HepG2 (cell line): ENCODE measurements around the gene DAB1. TPM values are rescaled to one million over a fixed set of nuclear protein-coding genes. Genes with fewer than 3 reads are reported as not detected.

Source experiments
- ATAC-seq: fragments of 200-7000 bp; cut with Tn5 transposase; 3 replicates; pipeline ENCODE4 v1.9.1; 2020; ENCODE audit warnings: mild to moderate bottlenecking, moderate library complexity
- BruUV-seq: library from RNA; stranded (reverse); fragments of 400-500 nt; replicated peaks from 2 replicates; lab custom pipeline; 2021; lab: Mats Ljungman, UMichigan
- CTCF ChIA-PET: fragments of 300-600 bp; formaldehyde crosslinking; extraction: SDS; loops from one replicate; lab custom pipeline; 2021; ENCODE audit warnings: low total read pairs, inconsistent platforms, low intra/inter-chr PET ratio; lab: Yijun Ruan, JAX
- POLR2A ChIA-PET: fragments of 350-600 bp; sonication (Branson Sonifier 250); formaldehyde crosslinking; loops from one replicate; lab custom pipeline; 2020; ENCODE audit warnings: antibody characterized with exemption, inconsistent platforms; lab: Yijun Ruan, JAX
- DNase-seq: peaks from one replicate; pipeline ENCODE4 v3.0.0-alpha.2; 2015; ENCODE audit warnings: low spot score
- FAIRE-seq: peaks from 3 replicates; lab custom pipeline; 2011; peaks lifted over from hg19 to GRCh38; lab: Jason Lieb, UNC
- H2AFZ ChIP-seq: one replicate; pipeline ENCODE4 v1.6.1; 2011; ENCODE audit warnings: low read length, inconsistent platforms
- H3K27ac ChIP-seq: fragments of 300-600 bp; 3 replicates; pipeline ENCODE4 v1.8.0; 2011; ENCODE audit warnings: mixed run types, mild to moderate bottlenecking, mixed read lengths, low read length, inconsistent platforms; ENCODE audit not compliant: insufficient read depth; ENCODE audit errors: extremely low read length
- H3K27me3 ChIP-seq, 2 experiments: fragments of 200-600 bp in 1 of 2; 2 replicates in 1 of 2; 3 replicates in 1 of 2; pipeline versions ENCODE4 v1.6.0 to v1.8.0; 2011; ENCODE audit warnings: low read length in 2 of 2, mild to moderate bottlenecking in 2 of 2, moderate library complexity in 2 of 2, inconsistent platforms in 1 of 2; ENCODE audit not compliant: insufficient read depth in 2 of 2, control insufficient read depth in 1 of 2
- H3K36me3 ChIP-seq, 2 experiments: fragments of 200-600 bp in 1 of 2; replicated peaks in 1 of 2; 2 replicates in 1 of 2; 3 replicates in 1 of 2; pipeline versions ENCODE4 v1.5.1 to v1.8.0; 2011; ENCODE audit warnings: low read length in 2 of 2, inconsistent platforms in 1 of 2; ENCODE audit not compliant: insufficient read depth in 2 of 2, control insufficient read depth in 1 of 2
- H3K4me1 ChIP-seq: 2 replicates; pipeline ENCODE4 v1.5.1; 2012; ENCODE audit warnings: low read length, inconsistent platforms; ENCODE audit not compliant: insufficient read depth
- H3K4me2 ChIP-seq: 2 replicates; pipeline ENCODE4 v1.6.0; 2011; ENCODE audit warnings: low read depth, low read length, inconsistent platforms
- H3K4me3 ChIP-seq, 3 experiments: fragments of 200-600 bp in 1 of 3; sonication (generic), shearing (Covaris generic) in 1 of 3; replicated peaks in 1 of 3; 2 replicates each; pipeline ENCODE4 v1.5.1; 2011 to 2016; ENCODE audit warnings: low read length in 3 of 3, inconsistent platforms in 2 of 3, low read depth in 2 of 3, mild to moderate bottlenecking in 2 of 3, control low read depth in 1 of 3, mixed read lengths in 1 of 3; ENCODE audit not compliant: insufficient read depth in 1 of 3
- H3K79me2 ChIP-seq: one replicate; pipeline ENCODE4 v1.6.1; 2011; ENCODE audit warnings: low read length, inconsistent platforms; ENCODE audit not compliant: insufficient read depth
- H3K9ac ChIP-seq: 2 replicates; pipeline ENCODE4 v1.6.0; 2011; ENCODE audit warnings: mild to moderate bottlenecking, low read depth, low read length, inconsistent platforms; ENCODE audit not compliant: insufficient read depth
- H3K9me3 ChIP-seq: 2 replicates; pipeline ENCODE4 v1.5.1; 2012; ENCODE audit warnings: mild to moderate bottlenecking, low read length
- H4K20me1 ChIP-seq: 2 replicates; pipeline ENCODE4 v1.6.0; 2011; ENCODE audit warnings: inconsistent platforms, mild to moderate bottlenecking, low read length, moderate library complexity; ENCODE audit not compliant: insufficient read depth
- CEBPG ChIP-seq: IDR thresholded peaks from 2 replicates; pipeline ENCODE4 v1.6.1; 2016
- DMAP1 ChIP-seq: IDR thresholded peaks from 2 replicates; pipeline ENCODE4 v1.6.1; 2016
- GFI1 ChIP-seq: sonication (generic); formaldehyde crosslinking; IDR thresholded peaks from 2 replicates; pipeline ENCODE4 v1.5.0; 2020; ENCODE audit warnings: missing genetic modification reagents, mild to moderate bottlenecking, borderline replicate concordance
- HOXA3 ChIP-seq: sonication (generic); formaldehyde crosslinking; IDR thresholded peaks from 2 replicates; pipeline ENCODE4 v1.5.0; 2020; ENCODE audit warnings: missing genetic modification reagents
- MAX ChIP-seq: IDR thresholded peaks from 2 replicates; pipeline ENCODE4 v1.6.1; 2012; ENCODE audit warnings: inconsistent platforms
- MED8 ChIP-seq: sonication (generic); formaldehyde crosslinking; IDR thresholded peaks from 2 replicates; pipeline ENCODE4 v1.8.1; 2023; ENCODE audit warnings: mild to moderate bottlenecking, missing genetic modification reagents; ENCODE audit not compliant: insufficient replicate concordance
- NKX3-1 ChIP-seq: sonication (generic); formaldehyde crosslinking; IDR thresholded peaks from 2 replicates; pipeline ENCODE4 v1.5.0; 2020; ENCODE audit warnings: missing genetic modification reagents
- PAX8 ChIP-seq: sonication (generic); formaldehyde crosslinking; IDR thresholded peaks from 2 replicates; pipeline ENCODE4 v1.8.0; 2022; ENCODE audit warnings: mild to moderate bottlenecking, missing genetic modification reagents, borderline replicate concordance
- POLR2A ChIP-seq, 2 experiments: IDR thresholded peaks; 2 replicates each; pipeline ENCODE4 v1.6.1; 2011; ENCODE audit warnings: low read depth in 2 of 2, low read length in 2 of 2, mild to moderate bottlenecking in 1 of 2, moderate library complexity in 1 of 2; ENCODE audit not compliant: insufficient read depth in 1 of 2
- SMYD3 ChIP-seq: sonication (generic); formaldehyde crosslinking; IDR thresholded peaks from 2 replicates; pipeline ENCODE4 v1.8.1; 2023; ENCODE audit warnings: mild to moderate bottlenecking, missing genetic modification reagents
- TFE3 ChIP-seq: IDR thresholded peaks from 2 replicates; pipeline ENCODE4 v1.6.1; 2016
- TGIF2 ChIP-seq: IDR thresholded peaks from 2 replicates; pipeline ENCODE4 v1.6.1; 2016; ENCODE audit warnings: control low read depth, missing compliant biosample characterization
- ZNF24 ChIP-seq: fragments of 450-650 bp; IDR thresholded peaks from 2 replicates; pipeline ENCODE4 v1.6.1; 2017; ENCODE audit warnings: antibody characterized with exemption, mild to moderate bottlenecking
- ZNF292 ChIP-seq: sonication (generic); formaldehyde crosslinking; IDR thresholded peaks from 2 replicates; pipeline ENCODE4 v1.8.1; 2022; ENCODE audit warnings: mild to moderate bottlenecking, low read depth, missing genetic modification reagents, borderline replicate concordance
- ZNF788 ChIP-seq: sonication (generic); formaldehyde crosslinking; IDR thresholded peaks from 2 replicates; pipeline ENCODE4 v1.5.0; 2020; ENCODE audit warnings: mild to moderate bottlenecking, missing genetic modification reagents, borderline replicate concordance
- WGBS: methylation state at CpG from one replicate; pipeline ENCODE4 v1.1.6; 2017; ENCODE audit warnings: low lambda C conversion rate; 5-methylcytosine and 5-hydroxymethylcytosine counted together
- in situ Hi-C: cut with HindIII; loops from 2 replicates; pipeline ENCODE4 v1.10.0; 2017; ENCODE audit warnings: low pct_unique_long_range_greater_than_20kb; ENCODE audit not compliant: extremely low pct_ligation_motif_present
- intact Hi-C: fragments of 100-400 bp; cut with micrococcal nuclease; formaldehyde crosslinking; loops from one replicate; pipeline ENCODE4 v1.10.0; 2022; ENCODE audit not compliant: unreplicated experiment
- polyA plus RNA-seq, 8 experiments: library from polyadenylated mRNA; depleted of rRNA in 3 of 8; stranded (reverse) in 7 of 8; unstranded in 1 of 8; fragments of >200 nt; fragmentation: Illumina TruSeq in 4 of 8; extraction: Trizol in 4 of 8; gene quantifications; 2 replicates each; pipeline versions ENCODE4 v1.2.1 to v1.2.3, GENCODE V29; 2011 to 2016; ENCODE audit warnings: low read depth in 4 of 8, missing spikeins in 1 of 8, mixed read lengths in 1 of 8; ENCODE audit not compliant: insufficient read depth in 1 of 8
- total RNA-seq, 5 experiments: library from RNA; depleted of rRNA; stranded (reverse); fragments of >200 nt; fragmentation: Illumina TruSeq; extraction: Trizol; gene quantifications; 2 replicates each; pipeline ENCODE4 v1.2.3, GENCODE V29; 2016; ENCODE audit warnings: low read depth in 1 of 5
- TF ChIP-seq, protein P1 (sequence below): sonication (generic); formaldehyde crosslinking; IDR thresholded peaks from 2 replicates; pipeline ENCODE4 v1.5.0; 2020; ENCODE audit warnings: mild to moderate bottlenecking, missing genetic modification reagents, borderline replicate concordance

Gene DAB1
- total and polyA plus RNA-seq, 2 of the 13 experiments (the other 11 are each of a cell fraction or from before 2014, with no cell fraction given), result 0.04 to 0.13 TPM

DNA sequence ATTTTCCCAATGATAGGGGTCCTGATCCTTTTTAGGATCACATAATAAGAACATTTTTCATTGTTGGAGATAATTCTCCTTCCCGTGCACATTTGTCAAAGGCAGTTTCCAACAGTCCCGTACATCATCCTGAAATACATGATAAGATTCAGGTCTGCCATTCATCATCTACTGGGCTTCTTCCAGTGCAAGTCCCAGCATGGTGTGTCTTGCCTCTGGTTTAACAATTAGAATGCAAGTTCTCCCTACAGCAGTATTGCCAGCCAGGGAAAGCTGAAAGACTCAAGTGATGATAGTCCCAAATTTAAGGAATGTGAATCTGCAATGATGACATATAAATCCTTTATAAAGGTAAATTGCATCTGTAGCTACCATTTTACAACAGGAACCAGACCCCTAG, 146.2 kb downstream of the DAB1 start:
- 100% methylated on average over 2 of the region's 2 CpGs for WGBS
- ChIA-PET CTCF (no interaction called here), POLR2A (no interaction called here)
- H3K36me3 ChIP-seq, result no peaks in the 10 kb centered on the region
- FAIRE-seq (no peak), ATAC-seq (no peak), DNase-seq (no peak)
- no peaks in the 10 kb centered on the region for H4K20me1 ChIP-seq
- no peak overlapping the region for H3K4me2 ChIP-seq
- peaks cover 48% of the 10 kb centered on the region for H3K4me1 ChIP-seq
- intact Hi-C loops (no loop called here), in situ Hi-C loops (loop anchor here (25.0 kb wide), 1 partner anchor 440 kb away; no protein-coding TSS in a partner anchor)
- BruUV-seq, result no TSS peak
- H3K27me3 ChIP-seq, result no peaks in the 10 kb centered on the region
- H3K9me3 ChIP-seq, result no peaks in the 10 kb centered on the region
- H3K4me3 ChIP-seq, result no peak overlapping the region
- no peak overlapping the region for H3K9ac ChIP-seq
- TF ChIP-seq HOXA3 (no peak), POLR2A (IDR thresholded peaks at IDR 0.05; ENCODE audit: insufficient read depth in 1 of 2, low read depth in 2 of 2, low read length in 2 of 2) (no peak), ZNF788 (no peak), ZNF292 (CRISPR knock-in tag) (no peak), ZNF24 (no peak), MAX (no peak), CEBPG (CRISPR knock-in tag) (no peak), TGIF2 (CRISPR knock-in tag) (no peak), GFI1 (CRISPR knock-in tag) (no peak), MED8 (CRISPR knock-in tag) (no peak), SMYD3 (CRISPR knock-in tag) (no peak), NKX3-1 (no peak), PAX8 (CRISPR knock-in tag) (no peak), DMAP1 (CRISPR knock-in tag) (no peak), TFE3 (CRISPR knock-in tag) (no peak)
- TF ChIP-seq, protein P1, sequence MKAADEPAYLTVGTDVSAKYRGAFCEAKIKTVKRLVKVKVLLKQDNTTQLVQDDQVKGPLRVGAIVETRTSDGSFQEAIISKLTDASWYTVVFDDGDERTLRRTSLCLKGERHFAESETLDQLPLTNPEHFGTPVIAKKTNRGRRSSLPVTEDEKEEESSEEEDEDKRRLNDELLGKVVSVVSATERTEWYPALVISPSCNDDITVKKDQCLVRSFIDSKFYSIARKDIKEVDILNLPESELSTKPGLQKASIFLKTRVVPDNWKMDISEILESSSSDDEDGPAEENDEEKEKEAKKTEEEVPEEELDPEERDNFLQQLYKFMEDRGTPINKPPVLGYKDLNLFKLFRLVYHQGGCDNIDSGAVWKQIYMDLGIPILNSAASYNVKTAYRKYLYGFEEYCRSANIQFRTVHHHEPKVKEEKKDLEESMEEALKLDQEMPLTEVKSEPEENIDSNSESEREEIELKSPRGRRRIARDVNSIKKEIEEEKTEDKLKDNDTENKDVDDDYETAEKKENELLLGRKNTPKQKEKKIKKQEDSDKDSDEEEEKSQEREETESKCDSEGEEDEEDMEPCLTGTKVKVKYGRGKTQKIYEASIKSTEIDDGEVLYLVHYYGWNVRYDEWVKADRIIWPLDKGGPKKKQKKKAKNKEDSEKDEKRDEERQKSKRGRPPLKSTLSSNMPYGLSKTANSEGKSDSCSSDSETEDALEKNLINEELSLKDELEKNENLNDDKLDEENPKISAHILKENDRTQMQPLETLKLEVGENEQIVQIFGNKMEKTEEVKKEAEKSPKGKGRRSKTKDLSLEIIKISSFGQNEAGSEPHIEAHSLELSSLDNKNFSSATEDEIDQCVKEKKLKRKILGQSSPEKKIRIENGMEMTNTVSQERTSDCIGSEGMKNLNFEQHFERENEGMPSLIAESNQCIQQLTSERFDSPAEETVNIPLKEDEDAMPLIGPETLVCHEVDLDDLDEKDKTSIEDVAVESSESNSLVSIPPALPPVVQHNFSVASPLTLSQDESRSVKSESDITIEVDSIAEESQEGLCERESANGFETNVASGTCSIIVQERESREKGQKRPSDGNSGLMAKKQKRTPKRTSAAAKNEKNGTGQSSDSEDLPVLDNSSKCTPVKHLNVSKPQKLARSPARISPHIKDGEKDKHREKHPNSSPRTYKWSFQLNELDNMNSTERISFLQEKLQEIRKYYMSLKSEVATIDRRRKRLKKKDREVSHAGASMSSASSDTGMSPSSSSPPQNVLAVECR (CRISPR knock-in tag), result no peak
- H2AFZ ChIP-seq, result no peak overlapping the region
- no peaks in the 10 kb centered on the region for H3K79me2 ChIP-seq
- no peak overlapping the region for H3K27ac ChIP-seq
